HG03064 (cell line): ENCODE data around the gene FUCA1.
A peak's percentile ranks its signal among the peaks of the same experiment; 100 is the strongest.
"Not testable (repeated sequence)": the region's sequence is repeated elsewhere in the genome, so short reads cannot be mapped to it uniquely, and the experiment has no call there.

Experiments used
- ATAC-seq: cut with Tn5 transposase; IDR thresholded peaks from one replicate; pipeline ENCODE4 v1.9.1; 2021; ENCODE audit warnings: low read depth; ENCODE audit not compliant: unreplicated experiment

FUCA1 gene

DNA sequence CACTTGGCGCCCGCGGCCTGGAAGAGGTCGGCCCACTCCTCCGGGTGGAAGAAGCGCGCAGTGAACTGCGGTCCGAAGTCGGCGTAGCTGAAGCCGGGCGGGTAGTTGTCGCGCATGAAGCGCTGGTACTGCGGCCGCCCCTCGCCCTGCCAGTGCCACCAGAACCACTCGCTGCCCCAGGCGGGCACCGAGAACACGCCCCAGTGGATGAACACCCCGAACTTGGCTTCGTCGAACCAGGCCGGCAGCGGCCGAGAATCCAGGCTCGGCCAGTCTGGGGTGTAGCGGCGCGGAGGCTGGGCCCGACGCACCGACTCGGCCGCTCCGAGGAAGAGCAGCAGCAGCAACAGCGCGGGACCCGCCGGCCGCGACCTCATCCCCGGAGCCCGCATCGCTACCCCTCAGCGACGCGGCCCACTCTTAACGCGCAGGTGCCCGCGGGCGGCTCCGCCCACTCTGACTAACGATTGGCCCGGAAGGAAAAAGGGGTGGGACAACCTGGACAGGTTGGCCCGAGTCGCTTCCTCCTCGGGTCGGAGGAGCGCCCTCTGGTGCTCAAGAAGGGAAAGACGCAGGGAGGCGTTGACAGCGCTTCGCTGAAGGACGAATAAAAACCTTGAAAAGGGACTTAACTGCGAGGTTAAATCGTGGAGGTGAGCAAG, at the start of gene FUCA1:
FUCA1 (minus strand) TSS at position 396 of the 662 bp plus-strand sequence; CDS start at position 392, 4 bp downstream.
- ATAC-seq, result peak; percentile 82

DNA sequence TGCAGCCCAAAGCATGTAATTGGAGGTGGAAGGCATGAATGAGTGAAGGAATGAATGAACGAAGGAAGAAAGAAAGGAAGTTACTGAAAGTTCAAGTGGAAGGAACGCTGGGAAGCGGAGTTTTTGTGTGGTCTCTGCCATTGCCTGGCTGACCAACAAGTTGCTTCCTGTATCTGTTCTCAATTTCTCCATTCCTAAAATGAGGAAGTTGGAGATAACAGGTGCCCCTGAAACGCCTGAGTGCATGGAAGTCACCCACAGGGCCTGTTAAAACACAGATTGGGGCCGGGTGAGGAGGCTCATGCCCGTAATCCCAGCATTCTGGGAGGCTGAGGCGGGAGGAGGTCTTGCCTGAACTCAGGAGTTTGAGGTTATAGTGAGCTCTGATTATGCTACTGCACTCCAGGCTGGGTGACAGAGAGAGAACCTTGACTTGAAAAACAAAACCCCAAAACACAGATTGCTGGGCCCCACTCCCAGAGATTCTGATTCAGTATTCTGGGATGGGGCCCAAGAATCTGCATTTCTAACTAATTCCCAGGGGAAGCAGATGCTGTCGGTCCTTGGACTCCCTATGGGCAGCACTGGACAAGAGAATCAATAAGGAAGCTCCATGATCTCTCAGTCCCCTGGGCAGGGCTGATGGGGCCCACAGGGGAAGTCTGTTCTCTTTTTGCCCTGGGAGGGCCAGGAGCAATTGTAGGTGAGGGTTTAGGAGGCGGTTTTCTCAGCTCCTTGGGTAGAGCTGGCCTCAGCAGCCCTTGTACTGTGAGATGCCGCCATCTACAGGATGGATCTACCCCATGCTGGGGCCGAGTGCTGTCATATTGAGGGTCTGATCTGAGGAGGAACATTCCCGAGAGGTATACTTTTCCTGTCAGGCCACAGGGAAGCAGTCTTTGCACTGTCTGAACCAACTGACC, 48.4 kb upstream of the FUCA1 start:
- no peak for ATAC-seq

DNA sequence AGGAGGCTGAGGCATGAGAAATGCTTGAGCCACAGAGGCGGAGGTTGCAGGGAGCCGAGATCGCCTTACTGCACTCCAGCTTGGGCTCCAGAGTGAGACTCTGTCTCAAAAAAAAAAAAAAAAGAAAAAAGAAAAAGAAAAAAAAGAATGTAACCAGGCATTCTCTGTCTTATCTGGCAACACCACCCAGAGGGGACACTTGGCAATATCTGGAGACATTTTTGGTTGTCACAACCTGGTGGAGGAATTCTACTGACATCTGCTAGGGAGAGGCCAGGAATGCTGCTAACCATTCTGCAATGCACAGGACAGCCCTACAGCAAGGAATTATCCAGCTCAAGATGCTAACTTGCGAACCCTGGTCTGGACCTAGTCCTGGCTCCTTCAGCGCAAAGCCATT, 47.4 kb upstream of the FUCA1 start:
- ATAC-seq, result no peak

DNA sequence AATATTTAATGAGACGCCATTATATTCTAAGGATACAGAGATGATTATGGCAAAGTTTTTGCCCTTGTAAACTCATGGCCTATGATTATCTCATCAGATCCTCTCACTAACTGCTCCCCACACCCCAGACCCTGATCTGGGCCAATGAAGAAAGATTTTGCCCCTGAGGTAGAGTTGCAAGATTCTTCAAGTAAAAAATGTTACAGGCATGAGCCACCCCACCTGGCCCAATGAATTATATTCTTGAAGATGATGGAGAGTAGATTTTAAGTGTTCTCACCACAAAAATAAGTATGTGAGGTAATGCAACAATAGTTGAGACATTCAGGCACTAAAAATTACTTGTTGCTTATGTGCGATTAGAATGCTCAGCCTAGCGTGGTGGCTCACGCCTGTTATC, 46.8 kb upstream of the FUCA1 start:
- ATAC-seq, result no peak

DNA sequence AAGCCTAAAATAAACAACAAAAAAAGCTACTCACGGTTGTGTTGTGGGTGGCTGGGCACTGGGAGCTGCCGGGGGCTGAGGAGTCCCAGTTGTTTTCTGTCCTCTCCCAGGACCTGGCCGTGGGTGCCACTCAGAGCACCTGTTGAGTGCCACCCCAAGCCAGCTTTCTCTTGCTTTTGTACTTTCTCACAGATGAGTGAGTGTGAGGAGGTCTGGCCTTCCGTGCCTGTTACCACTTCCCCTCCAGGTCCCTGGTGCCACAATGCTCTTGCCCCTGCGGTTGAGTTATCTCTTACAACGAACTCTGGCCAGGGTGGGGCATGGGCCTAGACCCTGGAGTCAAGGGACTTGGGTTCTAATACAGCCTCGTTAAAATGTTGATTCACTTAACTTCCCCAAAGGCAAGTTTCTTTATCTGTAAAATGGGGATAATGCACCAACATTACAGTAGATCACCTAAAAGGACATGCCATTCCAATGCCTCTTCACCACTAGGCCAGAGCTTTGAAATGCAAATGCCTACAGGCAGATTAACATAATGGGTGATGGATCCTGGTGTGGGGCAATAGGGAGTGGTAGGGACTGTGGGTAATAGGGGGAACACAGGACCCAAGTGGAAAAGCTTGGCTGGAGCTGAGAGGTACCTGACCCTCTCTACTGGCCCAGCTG, 45.3 kb upstream of the FUCA1 start, which contains the start of gene CNR2:
CNR2 (minus strand) TSS at position 151 of the 669 bp plus-strand sequence. CDS start 37,745 bp downstream, outside the sequence.
- ATAC-seq, result no peak

DNA sequence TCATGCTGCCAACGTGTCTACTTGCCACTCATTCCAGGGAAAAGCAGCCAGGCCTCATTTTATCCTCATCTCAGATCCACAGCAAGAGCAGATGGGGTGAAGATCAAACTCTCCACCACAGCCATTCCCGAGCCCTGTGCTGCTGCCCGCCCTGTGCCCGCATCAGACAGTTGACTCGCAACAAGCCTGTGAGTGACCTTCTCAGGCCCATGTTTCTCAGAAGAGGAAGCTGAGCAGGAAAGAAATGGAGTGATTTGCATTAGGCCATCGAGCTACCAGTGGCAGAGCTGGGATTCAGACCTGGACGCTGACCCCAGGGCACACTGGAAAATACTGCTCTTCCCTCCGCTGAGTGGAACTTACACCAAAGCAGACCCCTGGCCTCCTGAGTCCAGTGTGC, 43.8 kb upstream of the FUCA1 start:
- ATAC-seq, result no peak

DNA sequence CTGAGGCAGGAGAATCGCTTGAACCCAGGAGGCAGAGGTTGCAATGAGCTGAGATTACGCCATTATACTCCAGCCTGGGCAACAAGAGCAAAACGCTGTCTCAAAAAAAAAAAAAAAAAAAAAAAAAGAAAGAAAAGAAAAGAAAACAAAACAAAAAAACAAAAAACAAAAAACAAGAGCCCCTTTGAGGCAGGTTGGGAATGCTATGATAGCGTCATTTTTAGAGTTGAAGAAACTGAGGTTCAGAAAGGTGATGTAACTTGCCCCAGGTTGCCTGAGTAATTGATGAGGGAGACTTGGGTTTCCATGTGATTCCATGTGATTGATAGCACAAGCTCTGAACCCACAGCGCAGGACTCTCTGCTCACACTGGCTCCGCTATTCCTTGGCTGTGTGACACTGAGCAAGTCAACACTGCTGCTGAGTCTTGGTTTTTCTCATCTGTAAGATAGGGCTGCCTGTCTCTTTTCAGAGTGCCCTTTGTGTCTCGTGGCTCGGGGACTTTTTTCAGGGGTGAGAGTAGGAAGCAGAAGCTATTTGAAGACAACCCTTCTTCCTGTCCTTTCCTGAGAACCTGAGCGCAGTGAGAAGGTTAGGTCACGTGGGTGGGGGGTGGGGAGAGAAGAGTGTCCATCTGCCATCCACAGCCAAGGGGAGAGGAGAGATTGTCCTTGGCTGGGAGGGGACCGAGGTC, 42.6 kb upstream of the FUCA1 start:
- ATAC-seq, result no peak

DNA sequence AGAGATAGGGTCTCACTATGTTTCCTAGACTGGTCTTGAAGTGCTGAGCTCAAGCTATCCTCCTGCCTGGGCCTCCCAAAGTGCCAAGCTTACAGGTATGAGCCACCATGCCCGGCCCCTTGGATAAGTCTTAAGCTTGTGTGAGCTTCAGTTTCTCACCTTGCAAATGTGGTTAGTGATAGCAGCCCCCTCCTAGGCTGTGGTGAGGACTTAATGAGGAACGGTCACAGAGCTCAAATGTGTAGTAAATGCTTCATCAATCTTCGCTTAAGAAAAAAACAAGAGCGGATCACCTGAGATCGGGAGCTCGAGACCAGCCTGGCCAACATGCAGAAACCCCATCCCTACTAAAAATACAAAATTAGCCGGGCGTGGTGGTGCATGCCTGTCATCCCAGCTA, 42.1 kb upstream of the FUCA1 start:
- no peak for ATAC-seq

DNA sequence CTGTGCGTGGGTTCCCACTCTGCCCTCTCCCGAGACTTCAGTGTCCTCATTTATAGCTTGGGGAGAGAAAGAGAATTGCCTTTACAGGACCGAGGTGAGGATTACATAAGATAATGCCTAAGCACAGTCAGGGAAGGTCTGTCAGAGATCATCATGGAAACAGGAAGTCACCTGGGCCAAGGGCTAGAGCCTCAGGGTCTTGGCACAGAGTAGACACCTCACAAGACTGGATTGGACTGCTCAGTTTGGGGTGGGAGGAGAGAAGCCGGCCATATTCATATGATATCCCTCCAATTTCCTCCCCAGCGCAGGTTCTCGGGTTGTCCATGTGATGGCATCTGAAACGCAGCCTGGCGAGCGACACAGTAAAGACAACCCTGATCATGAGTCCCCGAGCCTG, 41.3 kb upstream of the FUCA1 start:
- no peak for ATAC-seq

DNA sequence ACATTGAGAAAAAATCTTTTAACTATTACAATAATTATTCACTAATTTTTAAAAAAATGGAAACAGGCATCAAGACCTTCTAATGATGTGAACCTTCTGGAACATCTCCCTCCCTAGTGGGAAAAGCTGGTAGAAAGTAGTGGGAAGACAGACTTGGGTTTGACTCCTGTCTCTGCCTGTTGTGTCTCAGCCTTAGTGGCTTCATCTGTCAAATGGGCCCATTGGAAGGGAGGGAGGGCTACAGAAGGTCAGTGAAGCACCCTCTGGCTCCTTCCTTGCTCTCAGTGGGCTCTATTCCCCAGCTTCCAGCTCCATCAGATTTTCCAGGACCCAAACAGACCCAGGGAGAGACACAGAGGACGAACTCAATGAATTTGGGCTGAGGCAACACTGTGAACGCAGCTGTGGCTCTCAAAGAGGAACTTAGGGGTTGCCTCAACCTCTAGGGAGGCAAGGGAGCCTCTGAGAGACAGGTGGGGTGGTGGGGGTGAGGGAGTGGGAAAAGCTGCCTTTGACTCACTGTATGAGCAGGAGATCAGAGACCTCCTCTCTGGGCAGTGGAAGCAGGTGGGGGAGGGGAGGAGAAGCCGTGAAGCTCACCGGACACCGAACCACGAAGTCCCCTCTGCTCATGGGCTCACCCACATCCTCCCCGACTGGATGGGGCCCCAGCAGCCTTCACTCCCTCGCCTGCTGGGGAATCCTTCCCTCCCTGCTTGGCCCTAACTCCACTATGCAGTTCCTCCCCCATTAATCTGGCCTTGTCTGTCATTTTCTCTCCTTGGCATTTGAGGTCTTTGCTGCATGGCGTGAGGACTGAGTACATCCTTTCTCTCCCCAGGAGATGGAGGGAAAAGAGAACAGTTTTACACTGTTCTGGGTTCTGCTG, 40.6 kb upstream of the FUCA1 start:
- no peak for ATAC-seq

DNA sequence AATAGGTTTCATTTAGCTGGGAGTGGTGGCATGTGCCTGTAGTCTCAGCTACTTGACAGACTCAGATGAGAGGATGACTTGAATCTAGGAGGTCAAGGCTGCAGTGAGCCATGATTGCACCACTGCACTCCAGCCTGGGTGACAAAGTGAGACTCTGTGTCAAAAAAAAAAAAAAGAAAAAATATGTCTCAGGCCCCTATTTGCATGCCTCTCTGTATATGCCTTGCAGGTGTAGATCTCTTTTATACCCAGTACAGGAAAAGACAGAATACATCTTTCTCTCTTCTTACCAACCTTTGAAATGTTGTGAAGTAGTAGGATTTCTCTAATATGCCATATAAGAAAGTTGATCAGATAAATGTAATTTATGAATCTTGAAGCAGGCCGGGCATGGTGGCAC, 38.6 kb upstream of the FUCA1 start:
- ATAC-seq, result no peak

DNA sequence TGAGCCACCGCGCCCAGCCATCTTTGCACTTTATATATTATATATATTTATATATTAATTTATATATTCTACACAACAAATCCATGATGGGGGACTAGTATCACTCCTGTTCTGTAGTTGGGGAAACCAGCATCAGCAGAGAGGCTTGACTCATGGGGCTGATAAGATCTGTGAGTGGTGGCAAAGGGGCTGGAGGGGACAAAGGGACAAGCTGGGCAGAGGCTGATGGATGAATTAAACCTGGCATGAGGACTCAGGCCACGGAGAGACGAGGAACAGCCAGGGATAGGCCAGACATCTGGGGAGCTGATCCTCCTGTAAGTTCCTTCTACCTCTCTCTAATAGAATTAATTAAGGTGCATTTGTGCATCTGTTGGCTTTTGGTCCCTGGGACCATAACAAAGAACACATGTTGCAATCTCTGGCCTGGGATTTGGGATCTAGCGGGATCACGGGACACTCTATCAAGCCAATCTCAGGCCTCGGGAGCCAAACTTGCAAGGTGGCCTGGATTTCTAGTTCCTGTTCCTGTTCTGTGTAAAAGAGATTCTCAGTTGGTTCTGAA, 37.5 kb upstream of the FUCA1 start:
- no peak for ATAC-seq

DNA sequence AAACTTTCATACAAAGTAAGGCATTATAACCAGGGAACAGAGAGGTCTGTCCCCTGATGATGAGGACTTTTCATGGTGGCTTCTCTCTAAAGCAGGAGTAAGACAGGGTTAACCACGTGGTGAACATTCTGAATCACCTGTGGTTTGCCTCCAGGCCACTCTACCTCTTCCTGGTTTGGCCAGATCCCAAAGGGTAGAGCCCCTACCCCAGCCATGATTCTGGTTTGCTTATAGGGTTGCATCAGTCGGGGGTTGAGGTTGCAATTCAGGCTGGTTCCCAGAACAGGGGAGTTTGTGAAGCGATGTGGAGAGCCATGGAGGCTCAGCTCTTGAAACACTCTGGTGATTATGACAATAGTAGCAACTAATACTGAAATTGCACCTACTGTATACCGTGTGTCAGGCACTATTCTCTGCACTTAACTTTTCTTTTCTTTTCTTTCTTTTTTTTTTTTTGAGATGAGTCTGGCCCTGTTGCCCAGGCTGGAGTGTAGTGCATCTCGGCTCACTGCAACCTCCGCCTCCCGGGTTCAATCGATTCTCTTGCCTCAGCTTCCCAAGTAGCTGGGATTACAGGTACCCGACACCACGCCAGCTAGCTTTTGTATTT, 36.8 kb upstream of the FUCA1 start:
- ATAC-seq, result peak; percentile 47

DNA sequence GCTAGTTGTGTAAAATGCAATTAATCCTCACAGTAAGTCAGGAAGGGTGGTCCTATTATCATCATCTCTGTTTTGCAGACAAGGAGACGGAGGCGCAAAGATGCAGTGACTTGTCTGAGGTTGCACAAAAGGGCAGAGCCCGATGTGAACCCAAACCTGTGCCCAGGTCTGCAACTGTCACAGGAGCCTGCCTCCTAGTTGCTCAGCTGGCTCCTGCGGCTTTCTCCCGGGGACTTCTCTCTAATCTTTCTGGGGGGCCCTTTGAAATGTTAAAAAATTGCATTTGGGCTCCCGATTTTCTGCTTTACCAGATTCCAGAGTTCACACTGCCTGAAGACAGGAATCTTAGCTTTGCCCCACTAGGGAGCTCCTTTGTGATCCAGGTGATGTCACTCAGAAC, 35.7 kb upstream of the FUCA1 start:
- no peak for ATAC-seq

DNA sequence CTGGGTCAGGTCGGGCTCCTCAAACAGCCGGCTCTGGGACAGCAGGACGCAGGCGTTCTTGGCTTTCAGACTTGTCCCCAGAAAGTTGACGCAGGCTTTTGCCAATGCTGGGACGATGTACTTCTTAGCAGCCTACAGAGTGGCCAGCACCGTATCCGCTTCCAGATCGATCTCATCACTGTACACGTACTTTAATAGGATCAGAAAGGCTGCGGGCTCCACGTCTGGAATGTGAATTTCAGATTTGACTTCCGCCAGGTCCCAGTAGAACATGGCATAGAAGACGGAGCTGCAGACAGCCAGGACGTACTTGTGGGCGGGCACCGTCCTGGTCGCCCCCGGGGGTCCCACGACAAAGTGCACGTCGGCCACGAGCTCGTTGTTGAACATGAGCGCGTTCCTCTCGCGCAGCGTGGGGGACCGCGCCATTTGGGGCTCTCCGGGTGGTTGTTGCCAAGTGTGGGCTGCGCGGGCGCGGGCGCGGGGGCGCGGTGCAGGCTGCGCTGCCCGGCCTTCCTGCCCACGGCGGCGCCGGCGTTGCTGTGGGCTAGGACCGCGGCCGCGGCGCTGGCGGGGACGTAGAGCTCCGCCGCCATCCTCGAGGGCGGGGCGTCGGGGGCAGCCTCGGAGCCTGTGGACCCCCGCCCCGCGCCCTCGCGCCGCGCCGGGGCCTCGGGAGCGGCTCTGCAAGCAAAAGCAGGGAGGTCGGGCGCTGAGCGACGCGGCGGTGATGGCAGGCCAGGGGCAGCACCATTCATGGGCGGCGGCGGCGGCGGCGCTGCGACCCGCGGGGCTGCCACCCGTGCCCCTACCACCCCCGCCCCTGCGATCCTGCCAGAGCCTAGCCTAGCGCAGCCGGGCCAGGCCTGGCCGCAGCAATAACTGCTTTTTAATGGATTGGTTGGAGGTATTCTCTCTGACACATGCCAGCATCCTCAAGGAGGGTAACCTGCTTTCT, 34.5 kb upstream of the FUCA1 start:
- no peak for ATAC-seq

DNA sequence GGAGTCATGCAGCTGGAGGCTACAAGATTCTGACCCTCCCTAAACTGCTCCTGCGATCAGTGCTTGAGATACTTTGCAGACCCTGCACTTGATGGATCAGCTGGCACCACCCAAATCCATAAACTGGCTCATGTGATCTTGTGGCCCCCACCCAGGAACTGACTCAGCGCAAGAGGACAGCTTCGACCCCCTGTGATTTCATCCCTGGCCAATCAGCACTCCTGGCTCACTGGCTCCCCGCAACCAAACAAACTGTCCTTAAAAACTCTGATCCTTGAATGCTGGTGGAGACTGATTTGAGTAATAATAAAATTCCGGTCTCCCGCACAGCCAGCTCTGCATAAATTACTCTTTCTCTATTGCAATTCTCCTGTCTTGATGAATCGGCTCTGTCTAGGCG, 31.9 kb upstream of the FUCA1 start:
- not testable (repeated sequence) for ATAC-seq

DNA sequence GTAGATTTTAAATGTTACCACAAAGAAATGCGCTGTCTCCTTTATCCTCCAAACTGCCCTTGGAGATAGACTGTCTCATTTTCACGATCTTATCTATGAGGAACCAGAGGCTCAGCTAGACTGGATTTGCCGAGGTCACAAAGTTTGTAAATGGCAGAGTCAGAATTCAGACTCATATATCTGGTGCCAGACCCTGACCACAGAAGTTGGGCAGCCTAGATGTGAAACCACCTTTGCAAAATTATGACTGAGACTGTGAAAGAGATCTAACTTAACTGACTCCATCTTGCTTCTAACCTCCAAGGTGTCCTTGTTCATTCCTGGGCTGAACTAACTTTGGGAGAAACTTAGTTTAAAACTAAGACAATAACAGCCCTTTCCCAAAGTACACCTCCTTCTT, 31.0 kb upstream of the FUCA1 start:
- no peak for ATAC-seq

DNA sequence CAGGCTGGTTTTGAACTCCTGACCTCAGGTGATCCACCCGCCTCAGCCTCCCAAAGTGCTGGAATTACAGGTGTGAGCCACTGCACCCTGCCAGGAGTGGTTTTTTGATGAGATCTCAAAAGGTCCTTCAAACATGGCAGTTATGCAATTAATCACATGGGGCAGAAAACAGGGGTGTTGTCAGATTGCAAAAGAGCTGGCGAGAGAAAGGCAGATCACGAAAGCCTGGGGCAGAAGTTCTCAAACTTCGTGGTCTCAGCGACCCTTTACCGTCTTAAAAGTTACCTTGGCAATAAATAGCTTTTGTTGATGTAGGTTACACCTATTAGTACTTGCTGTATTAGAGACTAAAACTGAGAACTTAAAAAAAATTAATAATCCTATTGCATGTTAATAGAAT, 29.0 kb upstream of the FUCA1 start:
- ATAC-seq, result no peak
